ENCODE results near the gene RUNX2. TPM values are rescaled to one million over a fixed set of nuclear protein-coding genes. Genes with fewer than 3 reads are reported as not detected.

RUNX2 gene
- total RNA-seq, 1 donor from 2014 or later, result 0.09 TPM

DNA sequence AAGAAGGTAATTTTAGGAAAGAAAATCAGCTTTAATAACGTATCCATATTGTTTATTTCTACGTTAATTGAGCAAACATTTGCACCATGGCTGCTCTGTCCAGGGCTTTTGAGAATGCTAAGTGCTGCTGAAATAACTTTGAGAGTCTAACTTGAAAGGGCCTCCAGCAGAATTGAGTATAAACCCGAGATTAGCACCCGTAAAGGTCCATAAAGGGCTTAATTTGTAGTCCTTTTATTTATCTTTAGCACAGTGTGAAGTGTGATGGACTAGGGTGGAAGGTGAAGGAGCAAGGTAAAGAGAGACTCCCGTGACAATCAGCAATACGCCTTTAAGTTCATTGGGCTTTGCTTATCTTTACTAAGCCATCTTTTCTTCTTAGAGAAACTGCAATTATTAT, 127.3 kb downstream of the RUNX2 start:
- Histone ChIP-seq H3K27ac (no peak overlapping the region), H4K20me1 (ENCODE audit: low read depth) (no peaks in the 10 kb centered on the region), H3K4me1 (no peaks in the 10 kb centered on the region), H2AFZ (replicated peaks) (no peak overlapping the region), H3F3A (ENCODE audit: low read depth) (no peaks in the 10 kb centered on the region), H3K27me3 (no peaks in the 10 kb centered on the region), H3K4me2 (no peak overlapping the region), H3K36me3 (no peaks in the 10 kb centered on the region), H3K9me3 (ENCODE audit: low read depth) (no peaks in the 10 kb centered on the region), H3K4me3 (no peak overlapping the region), H3K79me2 (ENCODE audit: low read depth) (no peaks in the 10 kb centered on the region), H3K9ac (no peak overlapping the region)
- no peak for TF ChIP-seq EZH2phosphoT487 (IDR thresholded peaks at IDR 0.05)
- TF ChIP-seq EZH2 (IDR thresholded peaks at IDR 0.05), result no peak
- TF ChIP-seq CTCF (IDR thresholded peaks at IDR 0.05), result no peak
- Mint-ChIP-seq H3K36me3 (no peaks in the 10 kb centered on the region), H3K9me3 (no peaks in the 10 kb centered on the region), H3K27me3 (ENCODE audit: insufficient read depth, low read depth) (peaks cover 2% of the 10 kb centered on the region), H3K4me3 (no peak overlapping the region), H3K27ac (no peak overlapping the region), H3K4me1 (no peaks in the 10 kb centered on the region)
- DNase-seq (ENCODE audit: low spot score), result no peak

DNA sequence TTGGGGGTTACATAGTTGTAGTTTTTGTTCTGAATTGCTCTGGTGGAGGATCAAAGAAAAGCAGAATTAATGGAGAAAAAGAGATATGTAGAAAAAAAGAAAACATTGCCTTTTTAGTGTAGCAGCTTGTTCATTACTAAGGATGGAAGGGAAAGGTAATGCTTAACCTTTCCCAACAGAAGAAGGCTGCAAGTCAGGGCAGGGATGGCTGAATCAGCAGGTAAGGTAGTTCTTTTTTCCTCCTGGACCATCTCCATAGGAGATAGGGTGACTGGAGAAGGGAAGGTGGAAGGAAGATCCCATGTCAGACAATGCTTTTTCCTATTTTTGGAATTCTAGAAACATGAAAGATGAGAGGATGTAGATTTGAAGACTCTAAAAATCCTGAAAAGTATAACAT, 129.0 kb downstream of the RUNX2 start:
- Histone ChIP-seq H4K20me1 (ENCODE audit: low read depth) (no peaks in the 10 kb centered on the region), H2AFZ (replicated peaks) (no peak overlapping the region), H3K36me3 (no peaks in the 10 kb centered on the region), H3K27me3 (no peaks in the 10 kb centered on the region), H3K79me2 (ENCODE audit: low read depth) (no peaks in the 10 kb centered on the region), H3K4me3 (no peak overlapping the region), H3K9ac (no peak overlapping the region), H3K4me2 (no peak overlapping the region), H3K27ac (no peak overlapping the region), H3K4me1 (no peaks in the 10 kb centered on the region), H3K9me3 (ENCODE audit: low read depth) (no peaks in the 10 kb centered on the region), H3F3A (ENCODE audit: low read depth) (no peaks in the 10 kb centered on the region)
- Mint-ChIP-seq H3K27me3 (ENCODE audit: insufficient read depth, low read depth) (peaks cover 2% of the 10 kb centered on the region), H3K27ac (no peak overlapping the region), H3K36me3 (no peaks in the 10 kb centered on the region), H3K9me3 (no peaks in the 10 kb centered on the region), H3K4me3 (no peak overlapping the region), H3K4me1 (no peaks in the 10 kb centered on the region)
- TF ChIP-seq CTCF (IDR thresholded peaks at IDR 0.05), result no peak
- TF ChIP-seq EZH2 (IDR thresholded peaks at IDR 0.05), result no peak
- TF ChIP-seq EZH2phosphoT487 (IDR thresholded peaks at IDR 0.05), result no peak
- DNase-seq (ENCODE audit: low spot score), result no peak

- no peak overlapping the region for H3K4me3 ChIP-seq
- no peak overlapping the region for H3K27ac Mint-ChIP-seq
- H3K4me2 ChIP-seq, result no peak overlapping the region
- H3K9me3 ChIP-seq (ENCODE audit: low read depth), result no peaks in the 10 kb centered on the region
- H2AFZ ChIP-seq (replicated peaks), result no peak overlapping the region
- H3K27ac ChIP-seq, result no peak overlapping the region
- no peaks in the 10 kb centered on the region for H3K27me3 Mint-ChIP-seq (ENCODE audit: insufficient read depth, low read depth)
- no peaks in the 10 kb centered on the region for H3K9me3 Mint-ChIP-seq
- no peaks in the 10 kb centered on the region for H4K20me1 ChIP-seq (ENCODE audit: low read depth)
- no peak for TF ChIP-seq EZH2phosphoT487 (IDR thresholded peaks at IDR 0.05)
- DNase-seq (ENCODE audit: low spot score), result no peak
- H3K27me3 ChIP-seq, result no peaks in the 10 kb centered on the region
- H3K36me3 ChIP-seq, result no peaks in the 10 kb centered on the region
- H3K4me3 Mint-ChIP-seq, result no peak overlapping the region
- H3K4me1 ChIP-seq, result no peaks in the 10 kb centered on the region
- no peak overlapping the region for H3K9ac ChIP-seq
- no peaks in the 10 kb centered on the region for H3F3A ChIP-seq (ENCODE audit: low read depth)
- H3K36me3 Mint-ChIP-seq, result no peaks in the 10 kb centered on the region
- no peaks in the 10 kb centered on the region for H3K79me2 ChIP-seq (ENCODE audit: low read depth)
- H3K4me1 Mint-ChIP-seq, result no peaks in the 10 kb centered on the region
These were observed 130.5 kb downstream of the RUNX2 start for GRCh38 chr6:45458672-45459071.

- H3K27ac Mint-ChIP-seq, result no peak overlapping the region
- Histone ChIP-seq H3K27ac (no peak overlapping the region), H4K20me1 (ENCODE audit: low read depth) (no peaks in the 10 kb centered on the region), H3K36me3 (no peaks in the 10 kb centered on the region), H2AFZ (replicated peaks) (no peak overlapping the region), H3F3A (ENCODE audit: low read depth) (no peaks in the 10 kb centered on the region), H3K4me3 (no peak overlapping the region), H3K9ac (no peak overlapping the region), H3K9me3 (ENCODE audit: low read depth) (no peaks in the 10 kb centered on the region), H3K27me3 (no peaks in the 10 kb centered on the region), H3K4me2 (no peak overlapping the region), H3K4me1 (no peaks in the 10 kb centered on the region), H3K79me2 (ENCODE audit: low read depth) (no peaks in the 10 kb centered on the region)
- H3K4me1 Mint-ChIP-seq, result no peaks in the 10 kb centered on the region
- TF ChIP-seq CTCF (IDR thresholded peaks at IDR 0.05) (no peak), EZH2phosphoT487 (IDR thresholded peaks at IDR 0.05) (no peak), EZH2 (IDR thresholded peaks at IDR 0.05) (no peak)
- no peaks in the 10 kb centered on the region for H3K36me3 Mint-ChIP-seq
- H3K9me3 Mint-ChIP-seq, result no peaks in the 10 kb centered on the region
- no peaks in the 10 kb centered on the region for H3K27me3 Mint-ChIP-seq (ENCODE audit: insufficient read depth, low read depth)
- no peak overlapping the region for H3K4me3 Mint-ChIP-seq
- no peak for DNase-seq (ENCODE audit: low spot score)
These were observed 132.0 kb downstream of the RUNX2 start for GRCh38 chr6:45460166-45460565.
